ENCODE measurements around the gene TMEM141. TPM values are rescaled to one million over a fixed set of nuclear protein-coding genes. Genes with fewer than 3 reads are reported as not detected.
"Not testable (repeated sequence)": the region's sequence is repeated elsewhere in the genome, so short reads cannot be mapped to it uniquely, and the experiment has no call there.

Gene TMEM141
- total RNA-seq, 5 donors from 2014 or later (not counting 1 experiment from before 2014, with no cell fraction given), result 24.4 to 53.5 (median 45.8) TPM

DNA sequence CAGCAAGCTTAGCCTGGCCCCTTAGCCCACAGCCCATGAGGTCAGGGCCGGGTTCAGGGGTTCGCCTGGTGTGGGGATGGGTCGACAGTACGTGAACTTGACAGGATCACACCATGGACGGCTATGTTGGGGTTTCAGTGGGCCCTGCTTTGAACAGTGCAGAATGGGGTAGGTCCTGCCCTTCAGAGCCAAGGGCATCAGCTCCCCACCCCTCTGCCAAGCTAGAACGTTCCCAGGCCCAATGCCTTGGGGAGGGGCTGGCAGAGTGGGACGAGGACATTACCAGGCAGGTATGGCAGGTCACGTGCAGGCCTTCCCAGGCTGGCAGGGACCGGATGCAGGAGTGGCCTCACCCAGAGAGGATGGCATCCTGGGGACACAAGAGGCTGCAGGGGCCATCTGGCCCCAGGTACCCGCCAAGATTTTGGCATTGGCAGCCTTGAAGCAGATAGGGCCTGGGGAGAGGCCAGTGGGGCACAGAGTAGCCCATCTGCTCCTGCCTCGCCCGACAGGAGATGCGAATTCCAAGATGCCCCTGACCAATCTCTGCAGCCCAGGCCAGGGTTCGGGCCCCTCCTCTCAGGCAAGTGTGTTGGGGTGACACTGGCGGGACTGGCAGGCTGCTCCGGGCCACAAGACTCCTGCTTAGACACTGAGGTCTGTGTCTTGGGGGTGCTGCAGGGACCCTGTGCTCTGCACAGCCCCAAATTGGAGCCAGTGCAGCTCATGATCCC is 50.7 kb downstream of the TMEM141 start:
- H3K27ac ChIP-seq (ENCODE audit: low read length); H3K9me3 ChIP-seq; DNase-seq; H3K9me3 Mint-ChIP-seq; H3K36me3 Mint-ChIP-seq; POLR2A ChIA-PET; ATAC-seq (replicated peaks in 1 of 4): not testable (repeated sequence)
- 86% methylated on average over 10 of the region's 16 CpGs for WGBS (ENCODE audit: insufficient coverage)
- peak overlapping the region in 1 of 2 donors; percentile 81 for H3K4me3 ChIP-seq (ENCODE audit: control insufficient read depth in 1 of 2, extremely low read depth in 1 of 2, low read length in 1 of 2)
- H3K4me1 Mint-ChIP-seq, result peaks cover 0 to 21% (median 14%) of the 10 kb centered on the region in 3 donors
- H3K4me1 ChIP-seq (ENCODE audit: control insufficient read depth in 1 of 2, extremely low read depth in 1 of 2, insufficient read depth in 2 of 2, low read length in 2 of 2), result peaks cover 5 to 44% of the 10 kb centered on the region in 2 experiments
- peak overlapping the region in 1 of 2 donors; percentile 15 for H3K27ac Mint-ChIP-seq
- peak overlapping the region; percentile 74 to 83 (median 81) for H3K4me3 Mint-ChIP-seq
- H3K27me3 ChIP-seq (replicated peaks in 1 of 2; ENCODE audit: control insufficient read depth in 2 of 2, extremely low read depth in 1 of 2, insufficient read depth in 2 of 2, low read length in 1 of 2), result peaks cover 0 to 30% of the 10 kb centered on the region in 2 experiments
- CTCF ChIA-PET, result interaction anchor here in 1 of 2 donors (0.7 to 2.1 kb wide), 8 partner anchors 43 to 398 kb away, joined by 3 to 8 read pairs (median 3); partner anchors contain the start of gene CLIC3
- H3K36me3 ChIP-seq (ENCODE audit: control insufficient read depth in 2 of 2, extremely low read depth in 1 of 2, insufficient read depth in 1 of 2, low read length in 1 of 2), result peaks cover 13 to 15% of the 10 kb centered on the region in 2 donors
- peaks cover 0 to 14% of the 10 kb centered on the region in 2 donors for H3K27me3 Mint-ChIP-seq

DNA sequence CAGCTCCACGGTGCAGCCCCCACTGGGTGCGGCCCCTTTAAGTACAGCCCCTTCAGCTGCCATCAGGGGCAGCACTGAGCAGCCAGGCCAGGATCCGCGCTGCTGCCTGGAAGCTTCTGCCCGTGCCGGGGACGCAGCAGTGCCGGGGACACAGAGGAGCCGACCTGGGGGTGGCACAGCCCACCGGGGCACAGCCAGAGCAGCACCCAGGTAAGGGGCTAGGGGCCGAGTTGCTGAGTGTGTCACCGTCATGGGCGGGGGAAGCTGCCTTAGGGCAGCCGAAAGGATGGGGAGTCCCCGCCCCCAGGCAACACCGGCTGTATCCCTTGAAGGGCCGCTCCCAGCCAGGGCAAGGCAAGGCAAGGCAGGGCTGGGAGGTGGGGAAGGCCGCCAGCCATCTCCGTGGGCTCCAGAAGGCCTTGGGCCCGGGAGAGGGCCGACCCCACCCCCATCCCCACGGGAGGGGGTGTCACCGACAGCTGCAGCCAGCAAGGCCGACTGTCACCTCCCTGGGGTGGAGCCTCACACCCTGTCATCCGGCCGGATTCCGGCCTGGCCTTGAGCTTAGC is 51.3 kb downstream of the TMEM141 start, which contains the start of gene AJM1:
Gene AJM1, plus strand, starts transcription at position 99 of the 569 bp plus-strand sequence. CDS start 1,937 bp downstream, outside the sequence.
- H3K9me3 ChIP-seq, H3K9me3 Mint-ChIP-seq, H3K36me3 Mint-ChIP-seq, POLR2A ChIA-PET: not testable (repeated sequence)
- Histone ChIP-seq H3K4me1 (ENCODE audit: control insufficient read depth in 1 of 2, extremely low read depth in 1 of 2, insufficient read depth in 2 of 2, low read length in 2 of 2) (peaks cover 5 to 50% of the 10 kb centered on the region in 2 experiments), H3K27ac (ENCODE audit: low read length) (peak within 1 kb of the TSS; percentile 38), H3K36me3 (ENCODE audit: control insufficient read depth in 2 of 2, extremely low read depth in 1 of 2, insufficient read depth in 1 of 2, low read length in 1 of 2) (peaks cover 13 to 15% of the 10 kb centered on the region in 2 donors), H3K27me3 (replicated peaks in 1 of 2; ENCODE audit: control insufficient read depth in 2 of 2, extremely low read depth in 1 of 2, insufficient read depth in 2 of 2, low read length in 1 of 2) (peaks cover 0 to 35% of the 10 kb centered on the region in 2 experiments), H3K4me3 (ENCODE audit: control insufficient read depth in 1 of 2, extremely low read depth in 1 of 2, low read length in 1 of 2) (peak within 1 kb of the TSS; percentile 71 to 81)
- DNase-seq (peak; percentile 58 to 87 (median 76)), ATAC-seq (replicated peaks in 1 of 4) (peak; percentile 83 to 88 (median 86))
- under 1% methylated on average over 13 of the region's 27 CpGs for WGBS (ENCODE audit: insufficient coverage)
- CTCF ChIA-PET, result interaction anchor here (0.7 to 2.1 kb wide), 10 partner anchors 35 to 398 kb away, joined by 3 to 8 read pairs (median 4); partner anchors contain the start of genes CLIC3 (in 1 of the 2) and RABL6 (in 1 of the 2)
- Mint-ChIP-seq H3K27me3 (peaks cover under 1 to 16% of the 10 kb centered on the region in 2 donors), H3K27ac (peak within 1 kb of the TSS in 1 of 2 donors; percentile 15), H3K4me3 (peak within 1 kb of the TSS; percentile 74 to 83 (median 81)), H3K4me1 (peaks cover under 1 to 21% (median 16%) of the 10 kb centered on the region in 3 donors)

Other genes with a start within 250 kb of the TMEM141 start
- 10 to 100 TPM; 50.1 to 96.1 (median 84.1) TPM for gene NOTCH1, start 245.3 kb upstream of the TMEM141 start, total RNA-seq
- gene EGFL7, start 128.4 kb upstream of the TMEM141 start, total RNA-seq, result 1 to 10 TPM in 3 of 5 donors, under 1 TPM in 2; 0.43 to 1.9 (median 1.1) TPM
- 10 to 100 TPM in 4 of 5 donors, 1 to 10 TPM in 1; 6.5 to 13.0 (median 12.1) TPM for gene AGPAT2, start 103.9 kb upstream of the TMEM141 start, total RNA-seq
- 1 to 10 TPM in 1 of 5 donors, under 1 TPM in 4; 0.25 to 2.1 (median 0.77) TPM for gene DIPK1B, start 78.8 kb upstream of the TMEM141 start, total RNA-seq
- gene LCN10, start 48.4 kb upstream of the TMEM141 start, total RNA-seq, result 1 to 10 TPM; 1.3 to 2.8 (median 2.2) TPM
- not detected for gene LCN6, start 42.8 kb upstream of the TMEM141 start, total RNA-seq
- gene LCN8, start 33.1 kb upstream of the TMEM141 start, total RNA-seq, result under 1 TPM in 1 of 5 donors, not detected in 4; 0.16 TPM
- gene LCN15, start 26.8 kb upstream of the TMEM141 start, total RNA-seq, result not detected
- gene CCDC183, start 5.0 kb downstream of the TMEM141 start, total RNA-seq, result 1 to 10 TPM; 1.9 to 2.9 (median 2.3) TPM
- 10 to 100 TPM; 60.5 to 86.7 (median 82.8) TPM for gene RABL6, start 16.6 kb downstream of the TMEM141 start, total RNA-seq
- 1 to 10 TPM; 2.1 to 7.5 (median 5.1) TPM for gene AJM1, start 51.1 kb downstream of the TMEM141 start, total RNA-seq
- 10 to 100 TPM; 23.3 to 56.8 (median 43.5) TPM for gene PHPT1, start 58.1 kb downstream of the TMEM141 start, total RNA-seq
- gene MAMDC4, start 61.0 kb downstream of the TMEM141 start, total RNA-seq, result 10 to 100 TPM in 1 of 5 donors, 1 to 10 TPM in 4; 3.0 to 10.7 (median 7.1) TPM
- gene EDF1, start 75.0 kb downstream of the TMEM141 start, total RNA-seq, result 100 to 1,000 TPM; 236 to 314 (median 297) TPM
- gene TRAF2, start 95.2 kb downstream of the TMEM141 start, total RNA-seq, result 10 to 100 TPM; 20.9 to 38.7 (median 33.7) TPM
- gene FBXW5, start 153.4 kb downstream of the TMEM141 start, total RNA-seq, result 100 to 1,000 TPM in 3 of 5 donors, 10 to 100 TPM in 2; 60.9 to 161 (median 145) TPM
- gene C8G, start 153.9 kb downstream of the TMEM141 start, total RNA-seq, result 1 to 10 TPM; 1.7 to 3.8 (median 3.2) TPM
- 1 to 10 TPM; 1.1 to 3.3 (median 2.2) TPM for gene LCN12, start 160.9 kb downstream of the TMEM141 start, total RNA-seq
- 10 to 100 TPM in 4 of 5 donors, 1 to 10 TPM in 1; 9.6 to 56.6 (median 26.4) TPM for gene PTGDS, start 186.2 kb downstream of the TMEM141 start, total RNA-seq
- 1 to 10 TPM in 3 of 5 donors, under 1 TPM in 2; 0.29 to 2.2 (median 1.3) TPM for gene LCNL1, start 191.6 kb downstream of the TMEM141 start, total RNA-seq
- 100 to 1,000 TPM in 4 of 5 donors, 10 to 100 TPM in 1; 81.3 to 173 (median 127) TPM for gene PAXX, start 201.1 kb downstream of the TMEM141 start, total RNA-seq
- gene CLIC3, start 205.2 kb downstream of the TMEM141 start, total RNA-seq, result 10 to 100 TPM in 2 of 5 donors, 1 to 10 TPM in 3; 5.4 to 24.7 (median 8.0) TPM
- 100 to 1,000 TPM in 3 of 5 donors, 10 to 100 TPM in 2; 58.6 to 138 (median 121) TPM for gene ABCA2, start 236.9 kb downstream of the TMEM141 start, total RNA-seq
- 1 to 10 TPM; 1.1 to 7.7 (median 5.1) TPM for gene FUT7, start 240.7 kb downstream of the TMEM141 start, total RNA-seq

Measured in T-cell (primary cell).